GM19397 (cell line): ENCODE measurements around the gene RTL10.
"Not testable (repeated sequence)": the region's sequence is repeated elsewhere in the genome, so short reads cannot be mapped to it uniquely, and the experiment has no call there.

Source experiments
- ATAC-seq: cut with Tn5 transposase; IDR thresholded peaks from one replicate; pipeline ENCODE4 v1.9.1; 2021; ENCODE audit warnings: mild to moderate bottlenecking, moderate library complexity; ENCODE audit not compliant: unreplicated experiment

The RTL10 gene

DNA sequence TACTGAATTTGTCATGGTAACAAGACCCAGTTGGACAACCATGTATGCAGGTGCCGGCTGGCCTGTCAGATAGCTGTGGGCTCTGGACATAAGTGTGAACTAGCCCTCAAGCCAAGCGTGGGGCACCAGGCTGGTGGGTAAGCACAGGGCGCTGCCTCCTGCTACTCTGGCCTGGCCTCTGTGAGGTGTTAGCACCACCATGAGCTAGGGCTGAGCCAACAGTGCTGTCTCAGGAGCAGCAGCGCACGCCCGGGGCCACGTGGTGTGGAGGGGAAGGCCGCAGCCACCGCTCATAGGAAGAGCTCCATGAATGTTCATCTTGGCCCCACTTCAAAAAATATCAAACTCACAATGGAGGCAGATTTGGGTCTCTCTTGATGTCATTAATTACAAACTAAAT is 35.3 kb upstream of the RTL10 start:
- no peak for ATAC-seq

DNA sequence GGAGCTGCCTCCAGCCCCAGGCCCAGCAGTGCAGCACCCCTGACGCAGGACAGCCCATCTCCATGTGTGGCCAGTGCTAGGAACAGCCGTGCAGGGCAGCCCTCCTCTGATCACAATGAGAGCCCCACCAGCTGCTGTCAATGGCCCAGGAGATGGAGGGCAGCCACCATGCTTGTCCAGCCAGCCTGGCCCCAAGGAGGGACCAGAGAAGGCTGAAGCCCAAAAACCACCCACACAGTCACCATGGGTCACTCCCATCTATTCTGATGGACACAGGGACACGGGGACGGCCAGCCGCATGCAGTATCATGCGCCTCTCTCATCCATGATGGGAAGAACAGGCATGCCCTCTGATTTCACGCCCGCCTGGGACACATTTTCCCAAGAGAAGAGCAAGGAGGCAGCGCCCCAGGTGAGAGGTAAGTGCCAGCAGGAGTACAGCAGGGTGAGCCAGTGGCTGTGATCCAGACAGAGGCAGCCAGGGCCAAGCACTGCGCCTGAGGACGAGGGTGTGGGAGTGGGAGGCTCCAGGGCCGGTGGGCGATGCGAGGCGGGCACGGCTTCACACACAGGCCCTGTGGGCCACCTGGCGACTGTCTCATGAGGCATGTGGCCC is 33.6 kb upstream of the RTL10 start:
- no peak for ATAC-seq

DNA sequence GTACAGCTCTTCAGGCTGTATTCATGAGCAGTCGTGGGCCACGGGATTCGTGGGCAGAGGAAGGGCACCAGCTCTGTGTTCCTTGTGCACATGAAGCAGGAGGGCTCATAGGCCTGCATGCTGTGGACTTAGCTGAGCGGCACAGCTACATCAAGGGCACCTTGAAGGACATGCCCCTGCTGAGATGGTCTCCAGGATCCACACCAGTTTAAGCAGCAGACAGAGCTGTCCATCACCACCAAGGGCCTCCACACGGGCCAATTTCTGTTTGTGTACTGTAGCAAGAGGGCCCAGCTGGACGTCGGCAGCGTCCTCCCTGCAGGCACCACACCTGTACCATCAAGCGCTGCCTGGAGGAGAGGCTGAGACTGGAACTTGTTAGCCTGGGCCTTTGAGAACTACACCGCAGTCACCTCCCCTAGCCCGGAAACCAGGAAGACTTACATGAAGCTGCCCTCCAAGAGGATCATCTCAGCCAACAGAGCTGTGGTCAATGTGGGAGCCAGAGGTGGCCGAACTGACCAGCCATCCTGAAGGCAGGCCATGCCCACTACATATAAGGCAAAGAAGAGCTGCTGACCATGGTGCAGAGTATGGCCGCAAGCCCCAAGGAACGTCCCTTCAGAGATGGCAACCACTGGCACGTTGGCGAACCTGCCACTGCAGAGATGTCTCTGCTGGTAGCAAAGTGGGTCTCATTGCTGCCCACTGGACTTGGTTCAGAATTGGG is 32.7 kb upstream of the RTL10 start:
- ATAC-seq: no peak

DNA sequence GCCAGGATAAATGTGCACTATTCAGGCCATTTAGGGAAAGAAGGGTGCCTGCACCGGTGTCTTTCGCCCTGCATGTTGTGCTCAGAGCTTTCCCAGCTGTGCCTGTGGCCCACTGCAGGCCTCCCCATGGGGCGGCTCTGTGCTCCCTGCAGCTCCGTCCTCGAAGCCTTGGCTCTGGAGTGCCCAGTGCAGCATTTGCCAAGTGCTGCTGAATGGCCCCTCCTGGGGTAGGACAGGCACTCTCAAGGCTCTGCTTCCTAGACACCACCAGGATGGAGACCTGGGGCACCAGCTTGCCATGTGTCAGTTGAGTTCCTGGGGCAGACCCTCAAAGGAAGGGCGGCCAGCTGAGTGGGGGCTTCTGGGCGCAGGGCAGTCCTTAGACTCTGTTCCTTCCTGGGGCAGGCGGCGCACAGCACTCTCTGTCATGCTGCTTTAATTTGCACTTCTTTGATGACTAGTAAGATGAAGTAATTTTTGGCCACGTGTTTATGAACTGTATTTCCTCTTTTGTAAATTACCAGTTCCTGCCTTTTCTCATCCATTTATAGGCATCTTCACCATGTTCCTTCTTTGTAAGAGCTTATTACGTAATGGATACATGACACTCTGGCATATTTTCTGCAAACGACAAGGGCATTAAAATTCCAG is 32.1 kb upstream of the RTL10 start:
- no peak for ATAC-seq

DNA sequence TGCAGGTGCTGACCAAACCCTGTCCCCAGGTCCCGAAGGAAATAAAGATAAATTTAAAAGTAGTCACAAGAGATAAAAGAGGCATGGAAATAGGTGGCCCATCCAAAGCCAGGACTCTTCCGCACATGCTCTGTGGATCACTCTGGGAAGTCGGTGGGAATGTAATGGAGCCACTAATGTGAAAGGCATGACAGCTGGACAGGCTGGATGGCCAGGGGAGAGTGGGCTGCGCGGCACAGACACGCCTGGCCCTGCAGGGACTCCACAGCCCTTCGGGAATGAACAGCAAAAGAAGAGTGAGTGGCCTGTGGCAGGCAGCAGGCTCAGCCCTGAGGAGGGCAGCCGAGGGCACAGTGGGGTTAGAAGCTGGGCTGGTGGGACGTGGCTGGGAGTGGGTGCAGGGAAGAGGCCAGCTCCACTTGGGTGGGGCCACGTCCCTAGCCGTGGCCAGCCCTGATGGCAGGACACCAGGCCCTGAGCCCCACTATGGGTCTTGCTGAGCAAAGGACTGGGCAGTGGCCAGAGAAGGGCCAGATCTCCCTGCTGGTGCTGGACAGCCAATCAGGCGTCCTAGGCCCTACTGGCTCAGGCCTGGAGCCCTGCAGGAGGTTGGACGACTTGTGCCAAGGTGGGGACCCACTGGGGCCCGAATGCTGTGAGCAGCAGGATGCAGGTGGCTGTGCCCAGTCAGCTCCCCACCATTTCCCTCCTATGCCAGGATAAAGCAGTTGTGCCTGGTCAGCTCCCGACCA is 31.3 kb upstream of the RTL10 start:
- ATAC-seq: no peak

DNA sequence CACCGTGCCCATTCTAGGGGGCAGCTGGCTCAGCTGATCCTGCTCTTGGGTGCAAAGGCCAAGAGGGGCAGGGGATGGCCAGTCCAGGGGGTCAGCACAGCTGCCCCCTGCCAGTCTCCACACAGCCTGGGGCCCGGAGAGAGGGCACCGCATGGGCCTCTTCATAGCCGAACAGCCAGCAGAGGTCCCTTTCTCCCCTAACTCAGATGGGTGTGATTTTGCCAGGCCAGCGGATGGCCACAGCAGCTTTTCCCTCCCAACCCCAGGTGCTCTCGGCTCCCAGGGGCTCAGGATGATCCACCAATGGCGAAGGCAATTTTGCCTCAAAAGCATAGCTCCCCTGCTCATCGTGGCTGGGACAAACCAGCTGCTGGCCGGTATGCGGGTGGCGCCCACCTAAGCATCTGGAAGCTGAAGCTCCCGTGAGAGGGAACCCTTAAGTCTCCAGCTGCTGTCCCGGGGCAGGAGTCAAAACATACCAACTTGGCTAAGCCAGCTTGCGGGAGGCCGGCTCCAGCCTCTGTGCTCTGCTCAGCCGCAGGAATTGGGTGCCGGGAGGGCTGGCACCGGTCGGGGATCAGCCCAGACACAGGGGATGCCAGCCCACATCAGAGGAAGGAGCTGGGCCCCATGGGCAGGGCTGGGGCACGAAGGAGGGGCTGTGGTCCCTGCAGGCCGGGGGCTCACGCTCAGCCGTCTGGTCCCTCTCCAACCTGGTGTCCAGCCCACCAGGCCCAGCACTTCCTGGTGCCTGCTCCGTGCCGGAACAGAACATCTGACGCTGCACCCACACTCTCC is 30.5 kb upstream of the RTL10 start:
- no peak for ATAC-seq

DNA sequence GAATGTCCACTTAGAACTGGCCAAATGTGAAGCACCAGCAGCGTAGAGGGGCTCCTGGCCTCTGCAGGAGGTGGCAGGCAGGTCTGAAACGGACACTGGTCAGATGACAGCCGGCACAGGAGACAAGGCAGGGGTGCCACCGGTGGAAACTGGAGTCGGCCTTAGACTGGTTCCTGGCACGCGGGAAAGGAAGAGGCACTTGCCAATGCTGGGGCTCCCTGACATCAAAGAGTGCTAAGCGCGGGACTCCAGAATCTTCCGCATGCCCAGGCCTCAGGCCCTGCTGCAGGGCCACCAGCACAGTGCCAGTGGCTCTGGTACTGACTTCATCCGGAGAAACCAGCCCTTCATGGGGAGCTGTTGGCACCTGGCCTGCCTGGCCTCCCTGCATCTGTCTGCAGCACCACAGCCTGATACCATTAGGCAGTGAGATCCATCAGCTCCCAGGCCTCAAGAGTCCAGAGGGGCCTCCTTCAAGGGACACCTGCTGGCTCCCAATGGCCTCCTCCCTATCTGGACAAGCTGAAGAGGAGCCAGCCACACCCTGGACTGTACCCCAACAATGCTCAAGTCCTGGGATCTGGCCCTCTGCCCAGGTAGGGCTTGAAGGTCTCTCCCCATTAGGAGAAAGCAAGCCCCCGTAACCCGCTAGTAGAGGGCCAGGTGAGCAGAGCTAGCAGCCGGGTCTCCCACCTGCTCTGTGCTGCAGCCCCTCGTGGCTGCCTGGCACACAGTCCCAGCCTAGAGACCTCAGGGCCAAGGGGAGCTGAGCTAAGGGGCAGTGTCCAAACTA is 29.7 kb upstream of the RTL10 start:
- no peak for ATAC-seq

DNA sequence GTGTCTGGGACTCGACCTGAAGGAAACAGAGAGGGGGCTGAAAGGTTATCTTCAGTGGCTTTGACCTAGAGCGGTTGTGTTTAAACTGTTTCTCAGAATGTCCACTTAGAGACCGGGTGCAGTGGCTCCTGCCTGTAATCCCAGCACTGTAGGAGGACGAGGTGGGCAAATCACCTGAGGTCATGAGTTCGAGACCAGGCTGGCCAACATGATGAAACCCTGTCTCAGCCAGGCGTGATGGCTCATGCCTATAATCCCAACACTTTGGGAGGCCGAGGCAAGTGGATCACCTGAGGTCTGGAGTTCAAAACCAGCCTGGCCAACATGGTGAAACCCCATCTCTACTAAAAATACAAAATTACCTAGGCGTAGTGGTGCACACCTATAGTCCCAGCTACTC is 28.8 kb upstream of the RTL10 start:
- not testable (repeated sequence) for ATAC-seq

DNA sequence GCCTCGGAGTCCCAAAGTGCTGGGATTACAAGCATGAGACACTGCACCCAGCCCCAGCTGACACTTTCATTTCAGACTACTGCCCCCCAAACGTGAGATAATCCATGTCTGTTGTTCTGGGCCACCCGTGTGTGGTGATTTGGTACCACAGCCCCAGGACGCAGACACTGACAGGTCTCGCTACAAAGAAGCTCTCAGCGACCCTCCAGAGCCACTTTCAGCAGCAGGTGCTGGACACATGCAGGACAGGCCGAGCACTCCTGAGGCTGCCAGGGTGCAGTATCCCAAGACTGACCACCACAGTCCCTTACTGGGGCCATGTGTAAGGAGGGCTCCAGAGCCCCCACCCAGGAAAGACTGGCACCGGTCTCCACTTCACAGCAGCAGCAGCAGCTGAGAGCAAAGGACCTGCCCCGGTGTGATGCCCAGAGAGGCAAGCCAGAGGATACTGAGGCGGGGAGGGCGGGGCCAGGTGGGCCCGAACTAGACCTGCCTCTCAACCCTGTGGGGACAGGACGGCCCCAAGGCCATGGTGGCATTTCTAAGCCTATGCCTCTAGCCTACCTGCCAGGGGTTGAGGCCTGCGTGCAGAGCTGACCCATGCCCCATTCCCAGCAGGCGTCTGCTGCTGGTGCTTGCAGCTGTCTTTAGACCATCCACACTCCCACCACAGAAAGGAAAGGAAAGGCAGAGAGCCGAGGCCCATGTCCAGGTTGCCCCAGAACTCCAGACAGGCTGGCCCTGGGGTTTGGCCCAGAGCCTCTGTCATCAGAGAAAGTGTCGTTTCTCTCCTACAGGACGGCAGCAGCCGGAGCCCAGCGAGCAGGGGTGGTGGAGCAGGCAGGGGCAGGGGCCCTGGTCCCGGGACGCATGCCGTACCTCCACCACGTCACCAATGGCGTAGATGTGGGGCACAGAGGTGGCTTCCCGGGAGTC is 28.0 kb upstream of the RTL10 start:
- no peak for ATAC-seq

DNA sequence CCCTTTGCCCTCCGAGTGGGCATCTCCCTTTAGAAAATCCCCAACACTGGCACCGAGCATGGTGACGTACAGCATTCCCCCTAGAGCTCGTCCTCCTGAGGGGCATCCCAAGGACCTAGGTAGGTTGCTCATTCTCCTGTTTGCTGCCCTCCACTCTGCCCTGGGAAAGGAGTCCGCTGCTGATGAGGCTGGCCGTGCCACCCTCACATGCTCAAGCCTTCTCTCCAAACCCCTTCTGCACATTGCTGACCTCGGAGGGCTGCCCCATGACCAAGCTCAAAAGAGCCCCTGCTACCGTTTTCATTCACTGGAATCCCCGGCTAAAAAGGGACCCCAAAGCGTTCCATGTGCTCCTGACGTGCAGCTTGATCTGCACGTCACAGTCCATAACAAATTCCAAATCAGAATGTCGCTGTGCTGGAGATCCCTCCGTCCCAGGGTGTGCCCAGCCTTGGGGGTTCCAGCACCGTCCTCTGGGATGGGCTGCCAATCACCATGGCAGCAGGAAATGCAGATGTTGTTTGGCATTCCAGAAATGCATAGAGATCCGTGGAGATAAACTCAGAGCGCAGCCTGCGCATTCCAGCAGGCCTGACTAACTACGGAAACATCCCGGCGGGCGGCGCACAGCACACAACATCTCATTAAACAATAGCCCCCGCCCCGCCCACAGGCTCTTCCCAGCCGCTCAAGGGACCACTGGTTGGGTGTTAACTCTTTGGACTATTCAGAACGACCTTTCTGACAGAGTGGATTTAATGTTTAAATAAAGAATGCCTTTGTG is 26.3 kb upstream of the RTL10 start:
- ATAC-seq: no peak

DNA sequence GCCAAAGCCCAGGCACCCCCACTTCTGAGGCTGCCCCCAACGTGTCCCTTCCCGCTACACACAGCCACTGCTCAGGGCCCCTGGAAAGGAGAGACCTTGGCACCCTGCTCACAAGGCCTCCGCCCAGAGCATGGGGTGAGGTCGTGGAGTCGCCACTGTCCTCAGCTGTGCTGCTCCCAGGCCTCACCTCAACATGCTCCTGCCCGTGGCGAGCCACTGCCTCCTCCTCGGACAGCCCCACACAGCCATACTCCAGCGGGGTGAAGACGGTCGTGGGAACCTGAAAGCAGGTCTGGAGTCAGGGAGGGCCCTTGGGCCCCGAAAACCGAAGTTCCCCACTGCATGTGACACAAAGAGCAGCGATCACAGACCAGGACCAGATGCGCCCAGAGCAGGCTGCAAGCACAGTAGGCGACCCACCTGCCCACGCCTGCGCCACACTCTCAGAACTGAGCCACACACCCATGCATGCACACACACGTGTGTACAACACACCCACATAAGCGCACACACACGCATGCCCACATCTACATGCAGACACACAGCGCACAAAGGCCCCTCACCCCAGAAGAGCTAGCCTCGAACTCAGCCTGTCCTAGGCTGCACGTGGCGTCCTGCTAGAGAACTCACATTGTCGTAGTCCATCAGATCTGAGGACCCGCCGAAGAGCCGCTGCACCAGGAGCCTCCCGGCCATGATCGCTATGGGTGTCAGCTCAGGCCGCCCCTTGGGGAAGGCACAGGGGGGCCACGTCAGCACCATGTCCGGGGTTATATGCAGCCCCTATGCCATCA is 25.5 kb upstream of the RTL10 start:
- no peak for ATAC-seq

DNA sequence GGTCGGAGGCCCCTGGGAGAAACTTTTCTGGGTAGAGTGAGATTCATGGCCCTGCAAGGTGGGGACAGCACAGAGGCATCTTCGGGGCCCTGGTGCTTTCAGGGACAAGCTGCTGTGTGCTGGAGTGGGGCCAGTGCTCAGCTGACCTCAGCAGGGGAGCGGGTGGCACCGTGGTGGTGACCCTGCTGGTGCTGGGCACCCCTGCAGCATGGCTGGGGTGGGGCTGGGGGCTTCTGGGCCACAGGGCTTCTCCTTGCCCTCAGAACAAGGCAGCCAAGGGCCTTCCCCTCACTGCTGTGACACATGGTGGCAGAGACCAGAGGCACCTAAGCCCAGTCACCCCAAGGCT is 24.9 kb upstream of the RTL10 start:
- ATAC-seq: no peak

DNA sequence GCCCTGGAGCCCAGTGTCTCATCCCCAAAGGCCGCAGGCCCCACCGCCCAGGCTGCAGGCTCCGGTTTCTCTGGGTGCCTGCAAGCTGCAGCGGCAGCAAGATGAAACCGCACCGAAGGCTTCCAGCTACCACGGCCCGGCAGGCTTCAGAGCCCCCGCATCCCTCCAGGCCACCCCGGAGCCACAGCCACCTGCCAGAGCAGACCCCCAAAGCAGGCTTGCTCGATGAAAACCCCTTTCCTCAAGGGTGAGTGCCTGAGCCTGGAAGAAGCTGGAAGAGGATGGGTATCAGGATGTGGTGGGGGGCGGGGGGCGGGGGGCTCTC is 24.5 kb upstream of the RTL10 start:
- no peak for ATAC-seq

DNA sequence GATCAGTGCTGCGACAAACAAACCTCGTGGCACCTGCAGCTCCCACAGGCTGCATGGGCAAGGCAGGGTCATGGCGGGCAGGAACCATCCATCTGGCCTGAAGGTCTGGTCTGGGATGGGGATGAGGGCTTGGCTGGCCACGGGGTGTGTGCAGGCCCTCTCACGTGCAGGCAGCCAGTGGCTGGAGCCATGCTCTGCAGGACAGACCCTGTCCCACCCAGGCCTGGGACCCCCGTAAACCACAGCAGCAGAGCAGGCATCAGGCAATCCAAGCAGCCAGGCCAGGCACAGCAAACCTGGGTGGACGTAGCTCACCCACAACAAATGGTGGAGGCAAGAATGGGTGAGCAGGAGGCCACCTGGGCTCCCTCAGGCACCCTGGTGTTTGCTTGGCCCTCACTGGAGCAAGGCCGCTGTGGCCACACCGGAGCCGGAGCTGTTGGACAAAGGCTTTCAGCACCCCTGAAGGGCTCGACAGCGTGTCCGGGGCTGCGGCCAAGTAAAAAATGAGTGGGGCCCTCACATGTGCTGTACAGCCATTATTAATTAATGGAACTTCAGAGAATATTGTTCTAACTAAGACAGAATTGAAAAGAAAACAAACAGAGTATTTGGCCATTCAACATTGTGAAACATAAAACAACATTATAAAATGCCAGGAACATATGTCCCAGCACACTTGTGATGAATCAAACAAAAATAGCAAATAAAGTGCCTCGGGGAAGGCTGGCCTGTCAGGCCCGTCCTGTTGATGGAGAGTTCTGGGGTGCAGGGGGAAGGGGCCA is 24.0 kb upstream of the RTL10 start:
- ATAC-seq: no peak

DNA sequence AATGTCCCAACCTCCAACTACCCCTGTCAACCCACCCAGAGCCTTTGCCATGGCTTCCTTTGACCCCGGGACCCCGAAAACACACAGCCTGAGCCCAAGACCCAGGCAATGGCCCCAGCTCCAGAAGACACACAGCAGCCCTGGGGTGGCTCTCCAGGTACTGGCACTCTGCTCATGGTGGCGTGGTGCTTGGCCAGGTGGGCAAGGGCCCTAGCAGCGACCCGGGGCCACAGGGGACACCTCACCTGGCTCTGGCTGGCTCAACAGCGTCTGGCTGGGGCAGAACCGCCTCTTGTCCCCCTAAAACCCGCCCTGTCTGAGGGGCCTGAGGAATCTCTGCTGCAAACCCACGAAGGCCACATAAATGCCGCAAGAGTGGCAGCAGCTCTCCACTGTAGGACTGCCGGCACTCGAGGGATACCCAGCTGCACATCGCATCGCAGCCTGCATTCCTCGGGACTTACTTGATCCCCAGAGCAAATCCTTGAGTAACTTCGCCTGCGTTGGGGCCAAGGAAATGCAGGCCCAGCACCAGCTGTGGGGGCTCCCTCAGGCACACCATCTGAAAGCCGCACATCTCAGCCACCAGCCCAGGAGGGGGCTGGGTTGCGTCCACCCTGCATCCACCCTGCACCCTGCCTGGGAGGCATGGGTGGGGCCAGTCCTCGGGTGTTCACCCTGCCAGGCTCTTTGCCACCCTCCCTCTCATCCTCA is 23.1 kb upstream of the RTL10 start:
- no peak for ATAC-seq

DNA sequence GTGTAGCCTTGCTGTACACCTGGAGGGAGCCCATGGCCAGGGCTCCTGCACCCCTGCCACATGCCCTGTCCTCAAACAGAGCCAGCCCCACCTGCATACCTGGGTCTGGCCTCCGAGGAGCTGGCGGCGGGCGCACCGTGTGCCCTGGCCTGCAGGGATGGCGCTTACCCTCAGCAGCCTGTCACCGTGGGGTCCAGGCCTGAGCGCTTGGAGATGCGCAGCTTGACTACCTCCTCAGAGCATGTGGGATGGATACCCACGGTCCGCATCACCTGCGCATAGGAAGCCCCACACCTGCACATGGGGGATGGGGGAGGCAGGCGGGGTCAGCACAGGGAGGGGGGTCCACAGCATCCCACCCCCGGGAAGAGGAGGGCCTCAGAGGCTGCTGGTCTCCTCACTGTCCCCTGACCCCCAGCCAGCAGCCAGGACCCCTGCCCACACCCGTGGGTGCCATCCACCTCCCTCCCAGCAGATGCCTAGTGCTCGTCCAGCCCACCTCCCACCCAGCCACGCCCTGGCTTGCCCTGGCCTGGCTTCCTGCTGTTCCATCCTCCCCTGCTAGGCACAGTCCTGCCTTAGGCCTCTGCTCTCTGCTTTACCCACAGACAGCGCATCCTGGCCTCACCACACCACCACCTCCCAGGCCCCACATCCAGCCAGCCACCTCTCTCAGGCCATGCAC is 22.4 kb upstream of the RTL10 start:
- ATAC-seq: no peak
